Measurements from ENCODE around the gene PPP5C.
"Not testable (repeated sequence)": the region's sequence is repeated elsewhere in the genome, so short reads cannot be mapped to it uniquely, and the experiment has no call there.

Gene PPP5C

GRCh38 chr19:46357846-46358583 is 11.1 kb downstream of the PPP5C start:
- H3K27ac ChIP-seq = no peak overlapping the region
- DNase-seq (ENCODE audit: low read depth, low spot score) = no peak

GRCh38 chr19:46361915-46362314 is 15.0 kb downstream of the PPP5C start:
- no peak overlapping the region for H3K27ac ChIP-seq
- DNase-seq (ENCODE audit: low read depth, low spot score) = no peak

- no peak overlapping the region for H3K27ac ChIP-seq
- DNase-seq (ENCODE audit: low read depth, low spot score) = no peak
These were observed 17.5 kb downstream of the PPP5C start for GRCh38 chr19:46364359-46364758.

GRCh38 chr19:46365561-46365960 is 18.7 kb downstream of the PPP5C start:
- H3K27ac ChIP-seq = no peak overlapping the region
- no peak for DNase-seq (ENCODE audit: low read depth, low spot score)

GRCh38 chr19:46366620-46367292 is 19.9 kb downstream of the PPP5C start:
- DNase-seq (ENCODE audit: low read depth, low spot score) = no peak
- no peak overlapping the region for H3K27ac ChIP-seq

GRCh38 chr19:46367426-46367825 is 20.5 kb downstream of the PPP5C start:
- DNase-seq (ENCODE audit: low read depth, low spot score) = no peak
- H3K27ac ChIP-seq = no peak overlapping the region

- no peak overlapping the region for H3K27ac ChIP-seq
These were observed 21.2 kb downstream of the PPP5C start for GRCh38 chr19:46368116-46368515.

GRCh38 chr19:46369817-46370216 is 22.9 kb downstream of the PPP5C start:
- H3K27ac ChIP-seq = peak overlapping the region; percentile 12
- DNase-seq (ENCODE audit: low read depth, low spot score) = peak; percentile 76

More at GRCh38 chr19:46368116-46368515, 21.2 kb downstream of the PPP5C start:
- DNase-seq (ENCODE audit: low read depth, low spot score) = no peak

- no peak for DNase-seq (ENCODE audit: low read depth, low spot score)
- peak overlapping the region; percentile 98 for H3K27ac ChIP-seq
These were observed 24.5 kb downstream of the PPP5C start for GRCh38 chr19:46371371-46371901.

GRCh38 chr19:46372901-46373490 is 26.1 kb downstream of the PPP5C start:
- peak overlapping the region; percentile 98 for H3K27ac ChIP-seq
- peak; percentile 27 for DNase-seq (ENCODE audit: low read depth, low spot score)

GRCh38 chr19:46373491-46374359 is 26.8 kb downstream of the PPP5C start:
- peak; percentile 99 for DNase-seq (ENCODE audit: low read depth, low spot score)
- peak overlapping the region; percentile 98 for H3K27ac ChIP-seq

- no peak for DNase-seq (ENCODE audit: low read depth, low spot score)
- peak overlapping the region; percentile 98 for H3K27ac ChIP-seq
These were observed 27.9 kb downstream of the PPP5C start for GRCh38 chr19:46374536-46375475.

- DNase-seq (ENCODE audit: low read depth, low spot score); H3K27ac ChIP-seq: not testable (repeated sequence)
These were observed 28.7 kb downstream of the PPP5C start for GRCh38 chr19:46375476-46376067.

GRCh38 chr19:46376241-46377153 is 29.6 kb downstream of the PPP5C start:
- DNase-seq (ENCODE audit: low read depth, low spot score) = no peak
- no peak overlapping the region for H3K27ac ChIP-seq

- no peak for DNase-seq (ENCODE audit: low read depth, low spot score)
These were observed 31.4 kb downstream of the PPP5C start for GRCh38 chr19:46378268-46378667.

GRCh38 chr19:46380690-46381089 is 33.8 kb downstream of the PPP5C start:
- no peak for DNase-seq (ENCODE audit: low read depth, low spot score)

More at GRCh38 chr19:46378268-46378667, 31.4 kb downstream of the PPP5C start:
- H3K27ac ChIP-seq = no peak overlapping the region

GRCh38 chr19:46381346-46381745 is 34.5 kb downstream of the PPP5C start:
- no peak overlapping the region for H3K27ac ChIP-seq
- DNase-seq (ENCODE audit: low read depth, low spot score) = no peak

More at GRCh38 chr19:46380690-46381089, 33.8 kb downstream of the PPP5C start:
- no peak overlapping the region for H3K27ac ChIP-seq
